HG03521 (cell line): ENCODE measurements around the gene GPC3.

Source experiments
- ATAC-seq: cut with Tn5 transposase; IDR thresholded peaks from one replicate; pipeline ENCODE4 v1.9.1; 2021; ENCODE audit warnings: mild to moderate bottlenecking, moderate library complexity; ENCODE audit not compliant: unreplicated experiment

Gene GPC3

DNA sequence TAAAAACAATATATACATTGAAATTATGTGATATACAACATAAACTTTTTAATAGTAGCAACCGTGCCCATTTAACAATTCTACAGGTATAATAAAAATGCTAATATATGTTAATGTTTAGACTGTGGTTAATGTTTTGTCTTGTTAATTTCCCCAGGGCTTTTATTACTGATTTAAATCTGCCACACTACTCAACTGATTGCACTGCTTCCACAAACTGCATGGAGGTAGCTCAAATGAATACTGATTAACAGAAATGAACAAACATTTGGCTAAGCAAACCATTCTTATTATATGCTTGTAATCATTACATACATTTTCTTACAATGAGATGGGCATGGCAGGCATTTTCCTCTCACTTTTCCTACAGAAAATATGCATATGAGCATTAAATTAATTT, 275.9 kb downstream of the GPC3 start:
- no peak for ATAC-seq

DNA sequence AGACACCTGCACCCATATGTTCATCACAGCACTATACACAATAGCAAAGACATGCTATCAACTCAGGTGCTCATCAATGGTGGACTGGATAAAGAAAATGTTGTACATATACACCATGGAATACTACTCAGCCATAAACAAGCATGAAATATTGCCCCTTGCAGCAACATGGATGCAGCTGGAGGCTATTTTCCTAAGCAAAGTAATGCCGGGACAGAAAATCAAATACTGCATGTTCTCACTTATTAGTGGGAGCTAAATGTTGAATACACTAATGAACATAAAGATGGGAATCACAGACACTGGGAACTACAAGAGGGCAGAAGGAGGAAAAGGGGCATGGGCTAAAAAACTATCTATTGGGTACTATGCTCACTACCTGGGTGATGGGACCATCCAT, 278.5 kb downstream of the GPC3 start:
- no peak for ATAC-seq

DNA sequence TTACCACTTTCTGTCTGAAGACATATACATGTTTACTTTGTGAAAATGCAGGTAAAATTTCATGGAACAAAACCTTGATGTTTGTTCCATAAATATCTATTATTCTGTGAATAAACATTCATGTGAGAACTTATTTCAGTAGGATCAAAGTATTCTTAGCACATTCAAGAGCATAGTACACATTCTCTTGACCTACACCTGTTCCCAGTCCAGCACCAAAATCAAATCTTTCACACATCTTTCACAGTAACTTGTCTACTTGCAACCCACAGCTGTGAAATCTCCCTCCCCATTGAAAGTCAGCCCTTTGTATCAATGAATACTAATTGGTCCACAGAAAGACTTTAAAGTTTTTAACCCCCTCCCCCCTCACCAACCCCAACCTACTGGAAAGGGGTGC, 283.2 kb downstream of the GPC3 start:
- ATAC-seq = no peak

DNA sequence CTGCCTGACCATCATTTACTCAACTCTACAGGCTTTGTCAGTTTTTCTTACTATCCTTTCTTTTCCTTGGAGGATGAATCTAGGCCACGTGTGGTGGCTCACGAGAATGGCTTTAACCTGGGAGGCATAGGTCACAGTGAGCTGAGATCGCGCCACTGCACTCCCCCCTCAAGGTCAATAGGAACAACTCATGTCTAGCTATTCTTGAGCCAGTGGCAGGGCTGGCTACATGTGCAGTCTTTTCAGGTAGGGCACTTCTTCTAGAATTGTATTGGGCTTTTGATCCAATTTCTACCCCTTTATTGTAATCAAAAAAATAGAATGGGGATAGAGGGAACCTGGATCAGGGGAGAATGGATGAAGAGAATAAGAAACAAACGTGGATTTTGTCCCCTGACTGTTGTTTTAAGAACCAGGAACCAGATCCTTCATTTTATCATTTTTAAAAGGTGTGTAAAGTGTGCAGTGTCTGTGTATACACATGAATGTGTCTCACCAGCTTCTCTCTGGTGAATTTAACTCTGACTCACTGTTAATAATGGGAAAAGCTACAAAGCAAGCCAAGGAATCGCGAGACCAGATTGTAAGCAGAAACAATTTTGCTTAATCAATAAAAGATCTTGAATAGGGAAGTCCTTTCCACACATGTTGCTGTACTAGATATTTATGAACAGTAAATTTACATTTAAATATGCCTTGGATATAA, 286.2 kb downstream of the GPC3 start:
- ATAC-seq = no peak

DNA sequence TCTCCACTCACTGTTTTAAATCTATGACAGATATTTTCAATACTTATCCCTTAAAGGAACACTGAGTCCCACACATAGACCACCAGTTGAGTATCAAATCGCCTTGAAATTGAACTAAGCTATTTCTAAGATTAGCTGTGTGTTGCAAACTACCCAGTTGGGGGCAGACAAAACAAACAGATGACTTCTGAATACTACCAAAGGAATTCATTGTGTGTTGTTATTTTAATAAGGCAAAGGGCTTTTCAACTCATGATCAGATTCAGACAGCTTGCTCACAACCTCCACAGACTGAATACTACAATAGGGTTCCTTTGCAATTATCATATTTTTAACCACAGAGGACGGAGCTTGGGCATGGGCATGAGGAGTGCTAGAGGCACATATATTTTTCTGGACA, 287.1 kb downstream of the GPC3 start:
- ATAC-seq = no peak

DNA sequence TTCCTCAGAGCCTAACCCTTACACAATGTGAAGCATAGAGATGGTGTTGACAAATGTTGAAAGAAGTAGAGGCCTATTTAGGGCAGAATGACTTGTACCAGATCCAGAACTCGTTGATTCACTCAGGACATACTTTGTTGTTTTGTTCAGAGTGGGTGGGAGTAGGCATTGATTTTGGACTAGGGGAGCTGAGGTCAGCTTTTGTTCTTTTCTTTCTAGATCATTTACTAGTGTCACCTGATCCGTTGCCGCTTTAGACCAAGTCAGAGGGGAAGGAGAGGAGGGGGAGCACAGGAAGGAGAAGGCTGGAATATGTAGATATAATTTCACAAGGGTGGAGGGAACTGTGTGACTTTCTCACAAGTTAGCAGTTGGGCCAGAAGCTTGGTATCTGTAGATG, 287.7 kb downstream of the GPC3 start:
- no peak for ATAC-seq

DNA sequence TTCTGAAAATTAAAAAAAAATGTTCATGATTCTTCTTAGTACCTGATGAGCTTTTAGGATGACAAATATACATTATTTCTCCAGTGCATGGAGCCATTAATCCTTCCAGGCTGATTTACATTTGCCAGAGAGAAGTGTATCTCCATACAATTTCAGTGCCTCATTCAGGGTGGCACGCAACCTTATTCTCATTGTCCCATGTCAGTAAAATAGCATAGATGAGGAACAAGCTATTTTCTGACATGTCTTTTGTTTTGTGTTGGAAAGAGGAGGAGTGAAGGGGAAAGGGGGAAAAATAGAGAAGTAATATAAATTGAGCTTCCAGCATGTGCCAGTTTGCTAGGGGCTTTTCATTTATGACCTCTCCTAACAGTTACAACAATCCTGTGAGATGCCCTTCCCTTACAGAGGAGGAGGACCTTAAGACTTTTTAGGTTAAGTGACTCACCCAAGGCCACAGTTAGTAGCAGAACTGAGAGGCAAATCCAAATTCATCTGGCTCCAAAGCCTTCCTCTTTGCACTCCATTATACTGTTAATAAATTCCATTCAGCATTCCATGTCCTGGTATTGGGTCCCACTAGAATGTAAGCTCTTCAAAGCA, 295.3 kb downstream of the GPC3 start:
- ATAC-seq = no peak

DNA sequence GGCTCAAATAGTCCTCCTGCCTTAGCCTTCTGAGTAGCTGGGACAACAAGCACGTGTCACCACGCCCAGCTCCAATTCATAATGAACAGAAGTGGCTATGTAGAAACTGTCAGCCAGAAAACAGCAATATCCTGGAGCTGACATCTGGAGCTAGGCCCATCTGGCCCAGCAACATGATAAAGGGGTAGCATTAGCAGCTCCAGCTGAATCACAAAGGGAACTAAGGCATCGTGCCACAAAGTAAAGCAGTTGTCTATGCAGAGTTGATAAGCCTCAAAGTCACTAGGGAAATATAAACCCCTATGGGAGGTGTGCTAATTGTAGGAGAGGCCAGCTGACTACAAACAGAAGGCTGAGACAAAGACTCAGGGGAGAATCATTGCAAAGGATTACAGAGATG, 299.6 kb downstream of the GPC3 start:
- ATAC-seq = no peak

DNA sequence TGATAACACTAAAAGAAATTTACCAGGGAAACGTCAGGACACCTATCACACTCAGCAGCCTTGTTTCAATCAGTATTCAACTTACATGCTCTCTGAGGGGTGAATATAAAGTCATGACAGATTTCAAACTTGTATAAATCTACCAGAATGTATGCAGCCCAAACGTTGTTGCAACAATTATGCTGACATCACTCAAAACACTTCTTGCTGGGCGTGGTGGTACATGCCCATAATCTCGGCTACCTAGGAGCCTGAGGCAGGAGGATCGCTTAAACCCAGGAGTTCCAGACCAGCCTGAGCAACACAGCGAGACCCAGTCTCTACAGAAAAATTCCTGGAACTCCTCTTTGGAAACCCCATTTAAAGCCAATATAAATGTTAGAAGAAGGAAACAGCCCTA, 303.5 kb downstream of the GPC3 start:
- ATAC-seq = no peak

DNA sequence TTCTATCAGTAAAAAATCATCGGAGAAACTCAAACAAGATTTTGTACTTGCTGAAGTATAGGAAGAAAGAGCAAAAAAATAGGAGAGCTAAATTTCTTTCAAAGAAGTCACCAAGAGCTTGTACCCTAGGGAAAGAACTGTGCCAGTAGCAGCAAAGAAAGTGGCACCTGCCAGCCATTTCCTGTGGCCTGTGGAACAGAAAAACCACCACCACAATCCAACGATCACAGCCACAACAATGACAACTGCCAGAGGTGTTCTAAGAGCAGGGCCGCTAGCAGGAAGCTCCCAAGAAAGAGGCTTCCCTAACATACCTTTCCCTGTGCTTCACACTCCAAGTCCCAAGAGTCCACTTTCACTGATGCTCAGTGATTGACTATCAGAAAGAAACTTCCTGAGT, 304.0 kb downstream of the GPC3 start:
- ATAC-seq = no peak

DNA sequence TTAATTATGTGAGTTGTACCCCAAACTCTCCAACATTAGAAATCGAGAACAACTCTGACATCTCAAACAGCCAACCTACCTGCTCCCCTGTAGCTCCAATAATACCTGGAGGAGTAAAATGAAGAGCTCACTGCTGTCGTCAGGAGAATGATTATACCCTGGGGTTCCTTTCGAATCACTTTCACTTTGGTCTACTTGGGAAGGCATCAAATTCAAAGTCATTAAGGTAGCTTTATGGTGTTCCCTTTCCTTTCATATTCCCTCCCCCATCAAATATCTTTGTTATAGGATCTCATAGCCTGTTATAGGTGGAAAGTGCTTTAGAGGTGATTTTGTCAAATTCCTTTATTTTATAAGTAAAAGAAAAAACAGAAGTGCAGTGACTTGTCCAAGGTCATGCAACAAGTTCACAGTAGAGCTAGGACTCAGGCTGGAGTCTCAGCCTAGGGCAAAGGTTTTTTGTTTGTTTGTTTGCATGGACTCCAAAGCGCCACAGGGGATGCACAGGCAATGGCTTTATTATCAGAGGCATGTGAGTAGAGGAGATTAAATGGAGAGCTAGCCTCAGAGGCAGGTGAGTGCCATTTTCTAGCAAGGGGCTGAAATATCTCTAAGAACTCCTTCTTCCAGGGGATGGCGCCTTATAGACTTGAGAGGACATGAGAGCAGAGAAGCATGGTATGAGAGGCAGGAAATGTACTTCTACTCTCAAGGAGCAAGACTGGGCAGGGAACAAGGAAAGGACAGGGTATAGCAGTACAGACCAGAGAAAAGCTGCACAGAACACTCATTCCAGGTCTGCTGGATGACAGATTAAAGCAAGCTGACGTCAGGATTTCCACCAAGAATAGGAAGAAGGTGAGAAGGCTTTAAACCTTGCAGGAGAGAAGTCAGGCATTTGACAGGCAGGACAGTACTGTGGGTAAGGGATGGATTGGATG, 308.0 kb downstream of the GPC3 start:
- ATAC-seq = no peak

DNA sequence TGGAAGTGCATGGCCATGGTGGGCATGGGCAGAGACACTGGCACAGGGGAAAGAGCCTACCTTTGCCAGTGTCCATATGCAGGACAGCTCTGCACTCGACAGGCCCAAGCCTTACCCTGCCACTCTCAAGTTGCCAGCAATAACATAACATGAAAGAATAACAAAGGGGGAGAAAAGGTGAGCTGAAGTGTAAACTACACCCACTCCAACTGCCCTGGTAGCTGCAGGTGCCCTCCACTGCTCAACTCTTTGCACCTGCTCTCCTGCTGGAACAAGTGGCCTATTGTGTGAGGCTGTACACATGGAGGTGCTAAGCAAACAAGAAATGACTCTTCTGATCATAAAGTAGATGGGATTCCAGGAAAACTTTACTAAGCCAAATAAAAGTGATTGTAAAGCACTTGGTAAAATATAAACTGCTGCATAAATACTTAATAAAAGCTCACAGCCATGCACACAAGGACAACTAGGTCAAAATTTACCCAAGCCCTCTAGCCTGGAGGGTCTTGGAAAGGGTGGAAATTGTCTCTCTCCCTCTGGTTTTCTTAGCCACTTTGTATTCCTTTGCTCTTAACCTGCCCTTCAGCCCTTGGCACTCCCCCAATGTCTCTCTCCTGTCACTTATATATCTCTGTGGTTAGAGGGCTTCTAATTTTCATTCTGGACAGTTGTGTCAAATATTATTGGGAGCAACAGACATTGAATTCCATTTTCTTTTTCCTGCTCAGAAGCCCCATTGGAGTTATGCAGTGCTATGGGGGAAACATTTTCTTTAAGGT, 308.9 kb downstream of the GPC3 start:
- ATAC-seq = no peak

DNA sequence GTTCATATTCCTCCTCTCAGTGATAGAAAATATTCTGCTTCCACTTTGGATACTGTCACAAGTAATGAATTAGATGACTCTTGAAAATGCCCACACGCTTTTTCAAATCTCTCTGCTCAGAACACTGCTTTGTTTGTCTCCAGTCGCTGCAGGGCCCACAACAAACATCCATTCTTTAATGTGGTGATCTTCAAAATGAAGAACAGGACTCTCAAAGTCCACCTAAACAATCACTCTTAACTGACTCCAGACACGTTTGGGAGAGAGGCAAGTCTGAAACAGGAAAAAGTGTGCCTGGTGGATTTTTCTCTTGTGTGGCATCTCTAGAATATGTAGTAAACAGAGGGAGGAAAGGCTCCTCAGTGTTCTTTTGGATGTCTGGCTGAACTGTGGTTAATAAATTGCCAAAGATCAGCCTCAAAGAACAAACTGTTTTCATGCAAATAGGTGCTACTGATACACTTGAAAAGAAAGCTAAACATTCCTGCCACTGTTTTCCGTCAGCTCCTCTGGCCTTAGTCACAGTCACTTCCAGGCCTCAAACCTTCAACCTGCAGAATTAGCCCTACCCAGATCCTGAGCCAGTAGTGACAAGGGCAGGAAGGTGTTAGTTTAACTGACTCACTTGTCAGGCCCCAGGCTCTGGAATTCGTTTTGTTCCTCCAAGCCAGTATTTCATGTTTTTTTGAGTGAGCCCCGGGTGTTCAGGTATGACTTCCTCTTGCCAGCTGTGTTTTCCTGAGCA, 310.5 kb downstream of the GPC3 start:
- no peak for ATAC-seq

DNA sequence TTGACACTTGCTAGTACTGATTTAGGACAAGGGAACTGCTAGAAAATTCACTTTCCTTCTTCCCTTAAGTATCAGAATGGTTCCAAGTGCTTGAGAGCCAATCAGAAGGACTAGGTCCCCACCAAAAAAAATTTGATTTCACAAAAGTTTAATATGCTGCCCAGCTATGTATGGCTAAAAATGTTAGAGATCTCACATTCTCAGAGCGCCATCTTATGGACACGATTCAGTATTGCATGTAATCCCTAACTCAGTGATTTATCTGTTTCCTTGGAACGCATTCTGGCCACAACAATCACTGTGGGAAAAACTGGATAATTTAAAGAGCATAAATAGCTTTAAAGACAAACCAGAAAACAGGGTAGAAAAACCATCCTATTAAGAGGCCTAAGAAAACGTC, 315.0 kb downstream of the GPC3 start:
- no peak for ATAC-seq

DNA sequence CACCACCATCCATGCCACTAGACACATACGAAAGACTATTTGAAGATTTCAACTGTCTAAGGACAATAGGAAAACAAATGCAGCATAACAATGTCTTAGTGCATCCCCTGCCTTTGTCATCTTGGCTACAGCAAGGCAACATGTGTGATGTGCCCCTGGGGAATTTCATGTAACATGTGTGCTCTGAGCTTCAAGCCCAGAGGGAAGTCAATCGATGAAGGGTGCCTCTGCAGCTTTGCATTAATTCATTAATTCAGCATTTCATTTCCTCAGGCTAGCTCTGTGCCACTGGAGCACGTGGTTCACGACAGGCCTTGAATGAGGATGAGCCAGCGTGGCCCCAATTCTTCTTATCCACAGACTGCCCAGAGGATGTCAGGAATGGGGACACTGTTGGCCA, 316.2 kb downstream of the GPC3 start:
- ATAC-seq = no peak

DNA sequence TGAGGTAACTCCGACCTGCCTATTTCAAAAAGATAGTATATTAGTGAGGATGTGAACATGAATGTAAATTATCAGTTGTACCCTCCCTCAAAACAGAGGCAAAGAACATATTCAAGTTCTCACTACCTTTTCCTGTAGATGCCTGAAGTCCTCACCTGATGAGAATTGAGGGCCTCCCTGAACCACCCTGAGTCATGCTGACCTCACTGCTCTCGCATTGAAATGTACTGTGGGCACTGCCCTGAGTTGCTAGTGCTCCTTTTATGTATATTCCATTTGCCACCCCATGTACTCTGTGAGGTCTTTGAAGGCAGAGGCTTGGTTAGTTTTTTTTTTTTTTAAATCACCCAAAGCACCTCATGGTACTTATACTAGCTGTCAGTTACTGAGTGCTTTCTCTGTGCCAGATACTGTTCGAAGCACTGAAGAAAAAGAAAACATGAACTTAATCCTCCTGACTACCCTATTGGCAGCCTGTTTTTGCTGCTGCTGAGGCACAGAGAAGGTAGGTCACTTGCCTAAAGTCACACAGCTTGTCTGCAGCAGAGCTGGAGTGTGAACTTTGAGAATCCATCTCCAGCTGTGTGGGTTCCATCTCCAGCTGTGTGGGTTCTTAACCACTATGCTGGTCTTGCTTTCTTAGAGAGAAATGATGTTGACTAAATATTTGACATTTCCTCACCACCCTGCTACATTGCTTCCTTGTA, 317.0 kb downstream of the GPC3 start:
- ATAC-seq = no peak

DNA sequence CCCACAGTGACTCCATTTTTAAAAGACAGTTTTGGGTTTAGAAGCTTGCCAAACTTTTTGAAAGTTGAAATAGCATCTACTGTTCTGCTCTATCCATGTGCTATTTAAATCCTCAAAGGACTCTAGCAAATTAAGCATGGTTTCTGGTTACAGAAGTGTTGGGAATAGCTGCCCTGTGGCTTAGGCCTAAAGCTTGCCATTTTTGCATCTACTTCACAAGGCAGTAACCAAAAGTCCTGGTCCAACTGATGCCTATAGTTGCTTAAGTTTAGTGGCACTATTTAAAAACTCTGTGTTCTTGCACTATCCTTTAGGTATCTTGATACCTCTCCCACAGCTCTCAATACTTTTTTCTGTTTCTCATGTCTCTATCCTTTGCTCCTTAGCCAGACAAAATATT, 319.1 kb downstream of the GPC3 start:
- ATAC-seq = no peak

DNA sequence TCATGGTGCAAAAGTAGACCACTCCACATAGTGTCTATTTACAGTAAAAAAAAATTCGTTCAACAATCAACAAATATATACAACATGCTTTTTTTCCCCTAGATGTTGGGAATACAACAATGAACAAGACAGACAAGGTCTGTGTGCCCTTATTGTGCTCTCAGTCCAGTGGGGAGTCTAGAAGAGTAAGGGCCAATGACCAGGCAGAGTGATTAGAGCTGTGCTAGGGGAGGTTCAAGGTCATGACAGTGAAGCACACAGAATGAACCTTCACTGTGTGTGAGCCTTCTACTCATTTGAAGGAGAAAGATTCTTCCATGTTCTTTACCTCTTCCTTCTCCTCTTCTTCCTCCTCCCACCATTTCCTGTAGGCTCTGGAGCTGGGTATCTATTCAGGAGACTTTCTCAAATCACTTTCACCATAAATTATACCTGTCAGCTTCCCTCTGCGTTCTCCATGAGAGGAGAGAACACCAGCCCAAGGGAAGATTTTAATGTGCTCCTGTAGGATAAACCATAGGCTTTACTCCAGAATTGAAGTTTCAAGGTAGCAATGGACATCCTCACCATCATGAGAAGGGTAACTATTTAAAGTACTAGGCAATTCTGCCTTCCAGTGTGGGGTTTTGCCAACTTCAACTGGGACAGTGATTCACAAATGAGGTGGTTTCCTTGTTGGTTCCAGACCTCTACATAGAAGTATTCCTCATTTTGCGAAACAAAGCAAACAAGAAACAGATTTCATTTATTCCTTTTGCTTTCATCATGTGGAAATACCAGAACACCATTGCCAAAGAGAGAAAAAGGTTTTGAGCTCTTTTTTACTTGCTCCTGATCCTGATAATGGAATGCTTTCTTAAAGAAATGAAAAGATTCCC, 323.2 kb downstream of the GPC3 start:
- no peak for ATAC-seq

DNA sequence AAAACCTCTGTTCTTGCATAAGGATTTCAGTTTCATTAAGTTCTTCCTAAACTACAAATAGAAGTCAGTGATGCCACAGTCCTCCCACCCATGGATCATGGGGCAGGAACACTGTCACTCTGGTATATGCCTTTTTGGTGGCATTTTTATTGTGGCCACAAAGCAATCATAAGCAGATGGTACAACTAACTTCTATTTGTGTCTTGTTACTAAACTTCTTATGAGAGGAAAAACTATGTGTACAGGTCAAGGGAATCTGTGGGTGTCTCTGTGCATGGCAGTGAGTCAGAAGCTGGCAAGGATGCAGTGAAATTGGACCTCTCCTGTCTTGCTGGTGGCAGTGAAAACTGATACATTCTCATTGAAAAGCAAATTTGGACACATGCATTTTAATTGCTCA, 325.1 kb downstream of the GPC3 start:
- ATAC-seq = no peak
